ENCODE results near the gene RAD51B.

RAD51B gene

DNA sequence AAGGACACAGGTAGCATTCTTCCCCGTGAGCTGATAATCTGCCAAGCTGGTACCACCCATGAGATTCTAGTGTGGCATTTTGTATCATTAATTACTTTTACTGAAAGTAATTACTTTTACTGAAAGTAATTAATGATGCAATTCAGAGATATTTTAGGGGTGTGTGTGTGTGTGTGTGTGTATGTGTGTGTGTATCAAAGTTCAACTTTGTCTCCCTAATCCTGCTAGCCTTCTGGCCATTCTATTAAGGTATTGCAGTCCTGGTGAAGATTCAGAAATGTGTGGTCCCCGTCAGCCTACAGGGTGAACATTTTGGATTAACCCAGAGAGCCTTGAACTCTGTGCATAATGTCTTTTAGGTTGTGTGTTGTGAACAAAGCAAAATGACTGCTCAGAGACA is 662.4 kb downstream of the RAD51B start:
- no peak for DNase-seq

DNA sequence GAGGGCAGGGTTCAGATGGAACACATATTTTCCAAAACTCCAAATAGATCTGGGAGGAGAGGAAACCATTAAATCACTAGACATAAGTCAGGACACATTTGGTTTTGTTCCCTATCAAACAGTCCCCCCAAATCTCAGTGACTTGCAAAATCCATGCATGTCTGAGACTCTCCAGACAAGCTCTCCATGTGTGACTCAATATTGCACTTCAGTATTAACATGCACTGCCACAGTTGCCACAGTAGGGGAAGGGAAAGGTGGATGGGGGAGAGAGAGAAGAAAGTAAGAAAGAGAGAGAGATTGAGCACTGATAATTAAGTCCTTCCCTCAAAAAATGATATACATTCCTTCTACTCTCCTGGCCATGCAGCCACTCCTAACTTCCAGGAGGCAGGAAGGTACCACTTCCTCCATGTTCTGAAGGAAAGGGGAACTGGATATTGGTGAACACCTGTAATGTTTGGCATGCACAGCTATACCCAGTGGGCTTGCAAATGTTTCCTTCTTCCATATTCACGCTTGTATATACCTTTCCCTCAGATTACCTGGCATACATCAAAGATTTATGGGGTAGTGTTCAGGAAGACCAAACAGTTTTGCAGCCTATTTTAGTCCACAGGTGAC is 663.3 kb downstream of the RAD51B start:
- DNase-seq, result no peak

DNA sequence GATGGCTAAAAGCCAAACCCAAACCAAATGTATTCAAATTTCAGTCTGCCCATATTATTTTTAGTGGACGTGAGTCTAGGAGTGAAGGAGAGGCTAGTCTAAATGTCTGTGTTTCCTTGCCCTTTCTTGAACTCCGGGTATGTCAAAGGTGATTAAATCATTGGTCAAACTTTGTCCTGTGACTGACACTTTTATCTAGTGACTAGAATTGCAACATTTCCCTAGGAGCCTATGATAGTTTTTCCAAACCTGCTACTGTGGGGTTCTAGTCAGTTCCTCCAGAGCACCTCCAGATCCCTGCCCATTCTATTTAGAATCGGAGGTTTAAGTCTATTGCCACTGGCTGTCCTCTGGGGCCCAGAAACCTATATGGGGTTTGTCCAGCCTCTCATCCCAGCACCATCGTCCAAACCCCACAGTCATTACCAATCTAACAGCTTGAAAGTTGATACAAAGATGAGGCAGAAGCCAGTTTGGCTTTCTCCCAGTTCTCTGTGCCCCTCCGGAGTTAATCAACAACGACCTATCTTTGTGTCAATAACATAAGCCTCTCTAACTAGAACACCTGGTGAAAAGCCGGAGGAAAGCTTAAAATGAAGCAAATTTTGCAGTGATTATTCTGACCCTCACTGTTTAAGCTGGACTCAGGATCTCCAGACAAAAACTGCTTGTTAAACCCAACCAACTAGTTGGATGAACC is 666.6 kb downstream of the RAD51B start:
- peak; percentile 56 for DNase-seq

DNA sequence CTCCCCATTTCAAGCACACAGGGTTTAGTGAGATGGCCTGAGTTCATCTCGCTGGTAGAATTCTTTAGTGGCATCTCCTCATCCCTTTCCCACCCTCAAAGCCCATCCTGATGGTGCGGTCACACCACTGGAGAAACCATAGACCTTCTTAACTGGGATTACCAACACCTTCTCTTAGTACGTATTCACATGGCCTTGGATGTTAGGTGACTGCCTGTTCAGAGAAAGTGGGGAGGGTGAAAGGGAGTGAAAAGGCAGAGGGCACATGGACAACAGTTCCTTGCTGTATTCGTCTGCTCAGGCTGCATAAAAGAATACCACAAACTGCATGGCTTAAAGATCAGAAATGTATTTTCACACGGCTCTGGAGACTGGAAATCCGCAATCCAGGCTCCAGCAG is 667.2 kb downstream of the RAD51B start:
- no peak for DNase-seq

DNA sequence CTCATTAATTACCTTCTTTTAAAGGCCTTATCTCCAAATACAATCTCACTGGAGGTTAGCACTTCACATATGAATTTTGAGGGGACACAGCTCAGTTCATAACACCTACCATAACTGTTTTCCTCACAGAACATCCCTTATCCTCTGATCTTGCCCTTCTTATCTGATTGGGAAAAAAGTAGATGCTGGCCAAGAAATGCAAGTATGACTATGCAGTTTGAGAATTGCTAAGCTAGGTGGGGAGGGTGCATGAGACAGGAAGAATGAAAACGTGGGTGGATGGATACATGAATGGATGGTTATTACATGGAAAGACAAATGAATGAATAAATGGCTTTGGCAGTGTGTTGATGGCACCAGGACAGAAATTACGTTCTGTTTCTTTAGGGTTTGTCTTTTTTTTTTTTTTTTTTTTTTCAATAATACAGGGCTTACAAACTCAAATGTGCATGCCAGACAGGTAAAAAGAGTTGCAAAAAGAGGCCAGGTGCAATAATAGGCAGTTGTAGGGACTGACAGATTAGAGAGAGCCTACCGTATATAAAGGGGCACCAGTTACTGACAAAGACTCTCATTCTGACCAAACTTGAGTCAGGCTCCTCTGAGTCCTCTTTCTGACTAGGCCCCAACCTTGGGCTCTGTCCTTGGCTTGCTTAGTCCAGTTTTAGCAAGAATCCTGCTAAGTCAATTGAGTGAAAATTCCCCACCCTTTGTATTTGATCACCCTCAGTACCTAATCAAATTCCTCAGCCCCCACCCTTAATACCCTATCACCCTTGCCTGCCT is 668.4 kb downstream of the RAD51B start:
- DNase-seq, result no peak

DNA sequence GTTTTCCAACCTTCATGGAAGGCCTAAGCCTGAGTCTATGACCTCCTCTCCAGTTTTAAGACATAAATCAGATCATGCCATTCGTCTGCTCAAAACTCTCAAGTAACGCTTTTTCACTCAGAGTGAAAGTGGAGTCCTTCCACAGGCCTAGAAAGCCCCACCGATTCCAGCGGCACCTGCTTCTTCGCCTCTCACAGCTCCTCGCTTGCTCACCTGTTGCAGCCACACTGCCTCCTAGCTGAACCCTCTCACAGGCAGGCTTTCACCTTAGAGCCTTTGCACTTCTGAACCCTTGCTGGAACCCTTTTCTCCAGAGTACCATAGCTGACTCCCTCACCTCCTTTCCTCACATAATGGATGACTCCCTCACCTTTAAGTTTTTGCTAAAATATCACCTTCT is 672.2 kb downstream of the RAD51B start:
- no peak for DNase-seq

DNA sequence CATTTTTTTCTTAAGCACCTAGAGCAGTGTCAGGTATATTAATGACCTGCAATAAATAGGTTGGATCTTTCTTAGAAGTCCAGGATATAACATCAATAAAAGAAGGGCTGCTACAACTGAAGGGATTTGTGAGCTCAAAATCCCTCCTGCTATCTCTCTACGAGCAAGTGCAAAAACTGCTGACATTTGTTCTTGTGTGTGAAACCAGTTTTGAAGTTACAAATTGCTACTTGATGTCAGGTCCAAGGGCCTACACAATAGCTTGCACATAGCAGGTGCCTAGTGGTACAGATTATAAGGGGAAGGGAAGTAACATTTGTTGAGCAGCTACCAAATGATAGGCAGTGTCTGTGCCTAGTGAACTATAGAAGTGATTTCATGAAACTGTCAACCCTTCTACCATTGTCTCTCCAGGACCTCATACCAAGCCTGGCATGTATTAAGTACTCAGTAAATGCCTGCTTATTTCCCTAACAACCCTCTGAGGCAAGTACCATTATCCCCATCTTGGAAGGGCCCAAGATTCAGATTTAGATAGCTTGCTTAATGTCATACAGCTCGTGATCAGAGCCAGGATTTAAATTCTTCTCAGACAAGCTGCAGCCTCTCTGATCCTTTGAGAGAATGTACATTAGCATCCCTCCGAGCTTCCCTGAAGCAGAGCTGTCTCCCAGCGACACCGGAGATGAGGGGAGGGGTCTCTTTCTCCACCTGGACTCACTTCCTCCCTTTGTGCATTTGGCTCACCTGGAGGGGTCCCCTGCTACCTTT is 673.0 kb downstream of the RAD51B start:
- DNase-seq, result no peak

DNA sequence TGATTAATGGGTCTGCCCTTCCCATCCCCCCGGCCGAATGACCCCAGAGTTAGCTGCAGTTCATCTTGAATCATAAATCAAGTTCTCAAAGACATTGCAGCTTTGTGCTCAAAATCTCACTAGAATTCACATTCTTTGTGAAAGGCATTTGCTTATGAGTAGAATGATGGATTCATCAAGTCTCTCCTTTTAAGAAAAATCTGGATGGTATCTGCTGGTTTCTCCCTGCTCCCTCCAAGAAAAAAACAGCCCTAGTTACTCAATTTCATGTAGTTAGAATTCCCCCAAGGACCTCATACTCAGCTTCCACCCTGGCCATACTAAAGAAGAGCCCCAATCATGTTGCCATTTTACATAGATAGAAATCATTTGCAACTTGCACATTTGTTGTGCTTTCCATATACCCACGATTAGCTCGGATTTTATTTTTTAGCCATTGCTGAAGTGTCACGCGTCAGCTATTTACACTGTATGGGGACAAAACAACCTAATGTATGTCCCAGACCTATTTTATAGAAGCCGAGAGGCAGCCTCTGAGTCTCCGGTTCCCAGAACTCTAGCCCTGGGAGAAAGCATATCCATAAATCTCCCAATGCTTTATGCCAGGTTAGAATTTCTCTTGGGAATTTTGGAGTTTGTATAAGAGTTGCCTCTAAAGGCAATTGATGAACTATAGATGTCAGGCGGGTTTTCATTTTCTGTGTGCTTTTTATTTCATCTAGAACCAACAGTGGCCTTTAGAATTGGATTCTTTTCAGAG is 673.8 kb downstream of the RAD51B start:
- DNase-seq, result no peak

DNA sequence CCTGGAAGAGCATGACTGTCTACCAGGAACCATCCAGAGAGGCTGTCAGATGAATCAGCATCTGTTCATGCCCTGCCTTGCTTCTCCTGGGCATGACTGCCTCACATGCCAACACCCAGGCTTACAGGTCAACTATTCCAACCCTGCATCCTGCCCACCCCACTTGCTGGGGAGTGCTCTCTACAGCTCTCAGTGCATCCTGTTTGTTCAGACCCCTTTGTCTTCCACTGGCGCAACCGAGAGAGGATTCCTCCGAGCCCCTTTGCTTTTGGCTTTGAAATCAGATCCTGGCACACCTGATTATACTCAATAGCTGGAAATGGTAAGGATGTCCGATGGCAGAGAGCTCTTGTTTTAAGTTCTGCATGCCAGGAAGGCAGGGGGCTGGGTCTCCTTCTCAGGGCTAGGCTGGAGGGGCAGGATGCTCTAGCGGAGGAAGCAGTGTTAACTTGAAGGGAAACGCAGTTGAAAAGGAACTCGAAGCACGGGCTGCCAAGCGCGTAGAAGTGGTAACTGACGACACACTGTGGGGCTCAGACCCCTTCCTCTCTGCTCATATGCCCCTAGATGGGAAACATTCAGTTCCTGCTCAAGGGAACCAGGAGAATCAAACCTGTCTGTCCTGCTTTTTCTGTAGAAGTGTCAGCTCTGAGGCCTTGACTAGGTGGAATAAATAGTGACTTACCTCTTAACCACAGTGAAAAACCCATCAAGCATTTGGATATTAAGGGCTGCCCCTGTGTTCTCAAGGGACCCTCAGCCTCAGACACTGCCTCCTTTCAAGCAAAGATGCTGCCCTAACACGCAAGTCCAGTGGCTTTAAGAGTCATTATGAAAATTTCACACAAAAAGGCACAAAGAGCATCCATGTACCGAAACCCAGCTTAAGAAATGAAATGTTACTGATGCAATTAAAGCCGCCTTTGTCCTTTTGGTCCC is 675.8 kb downstream of the RAD51B start:
- DNase-seq, result no peak

DNA sequence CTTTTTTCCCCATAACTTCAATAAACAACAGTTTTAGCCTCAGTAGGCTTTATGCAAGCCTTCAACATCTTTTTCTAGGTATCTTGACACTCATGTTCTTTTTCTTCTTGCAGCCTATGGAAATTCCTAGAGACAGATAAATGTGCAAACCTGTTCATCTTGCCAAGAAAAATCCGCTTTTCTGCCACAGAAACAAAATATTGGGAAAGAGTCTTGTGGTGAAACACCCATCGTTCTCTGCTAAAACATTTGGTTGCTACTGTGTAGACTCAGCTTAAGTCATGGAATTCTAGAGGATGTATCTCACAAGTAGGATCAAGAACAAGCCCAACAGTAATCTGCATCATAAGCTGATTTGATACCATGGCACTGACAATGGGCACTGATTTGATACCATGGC is 677.4 kb downstream of the RAD51B start:
- no peak for DNase-seq

DNA sequence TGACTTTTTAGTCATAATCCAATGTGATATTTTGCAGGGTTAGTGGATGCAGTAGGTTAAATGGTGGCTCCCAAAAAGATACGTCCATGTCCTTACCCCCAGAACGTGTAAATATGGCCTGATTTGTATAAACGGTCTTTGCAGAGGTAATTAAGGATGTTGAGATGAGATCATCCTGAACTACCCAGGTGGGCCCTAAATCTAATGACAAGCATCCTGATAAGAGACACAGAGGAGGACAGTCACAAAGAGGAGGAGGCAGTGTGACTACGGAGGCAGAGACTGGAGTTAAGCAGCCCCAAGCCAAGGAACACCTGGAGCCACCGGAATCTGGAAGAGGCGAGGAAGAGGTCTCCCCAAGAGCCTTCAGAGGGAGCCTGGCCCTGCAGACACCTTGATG is 679.9 kb downstream of the RAD51B start:
- DNase-seq, result no peak

DNA sequence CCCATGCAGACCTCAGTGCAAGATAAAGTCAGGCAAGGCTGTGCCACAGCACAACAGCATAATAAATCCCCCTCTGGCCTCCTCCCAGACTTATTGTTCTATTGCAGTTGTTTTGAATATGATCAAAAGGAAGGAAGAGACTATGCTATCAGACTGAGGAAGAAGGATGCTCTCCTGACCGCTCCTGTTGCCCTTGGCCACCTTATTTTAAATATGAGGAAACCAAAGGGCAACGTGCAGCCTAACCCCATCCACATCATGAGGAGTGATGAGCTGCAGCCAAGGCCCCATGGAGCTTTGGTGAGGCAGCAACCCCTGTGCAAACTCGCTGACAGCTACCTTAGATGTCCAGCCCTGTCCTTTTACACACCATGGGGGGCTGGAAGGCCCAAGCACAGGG is 681.6 kb downstream of the RAD51B start:
- no peak for DNase-seq

DNA sequence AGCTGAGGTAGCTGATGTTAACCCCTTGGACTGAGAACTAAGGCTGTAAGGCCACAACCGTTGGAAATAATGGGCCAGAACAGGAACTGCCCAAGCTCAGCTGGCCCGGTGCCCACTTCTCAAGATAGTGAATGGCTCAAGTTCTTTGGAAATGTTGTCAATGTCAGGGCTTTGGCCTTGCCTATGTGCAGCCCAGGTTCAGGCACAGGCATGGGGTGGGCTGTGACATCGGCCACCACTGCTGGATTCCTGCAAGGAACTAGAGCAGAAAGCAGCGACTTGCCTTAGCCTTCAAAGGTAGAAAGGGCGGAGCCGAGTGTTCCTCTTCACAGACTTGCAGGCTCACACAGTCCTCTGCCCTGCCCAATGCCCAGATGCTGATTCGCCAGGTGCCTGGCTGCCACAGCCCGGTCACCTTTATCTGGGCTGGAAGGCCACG is 682.1 kb downstream of the RAD51B start:
- no peak for DNase-seq

DNA sequence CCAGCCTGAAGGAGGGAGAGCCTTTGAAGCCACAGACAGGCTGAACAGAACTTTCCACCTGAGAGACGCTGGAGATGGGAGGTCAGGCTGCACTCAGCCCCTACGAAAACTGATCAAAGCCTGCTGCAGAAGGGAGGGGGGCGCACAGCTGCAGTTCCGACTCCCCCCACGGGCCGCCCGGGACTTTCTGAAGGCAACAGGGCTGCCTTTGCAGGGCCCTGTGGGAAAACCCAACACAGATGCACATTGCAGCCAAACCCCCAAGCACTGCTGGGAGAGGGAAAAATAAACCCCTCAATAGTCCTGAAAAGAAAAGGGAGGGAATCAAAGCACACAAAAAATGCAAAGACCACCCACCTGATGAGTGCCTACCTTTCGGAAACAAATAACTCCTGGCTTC is 682.7 kb downstream of the RAD51B start:
- no peak for DNase-seq

DNA sequence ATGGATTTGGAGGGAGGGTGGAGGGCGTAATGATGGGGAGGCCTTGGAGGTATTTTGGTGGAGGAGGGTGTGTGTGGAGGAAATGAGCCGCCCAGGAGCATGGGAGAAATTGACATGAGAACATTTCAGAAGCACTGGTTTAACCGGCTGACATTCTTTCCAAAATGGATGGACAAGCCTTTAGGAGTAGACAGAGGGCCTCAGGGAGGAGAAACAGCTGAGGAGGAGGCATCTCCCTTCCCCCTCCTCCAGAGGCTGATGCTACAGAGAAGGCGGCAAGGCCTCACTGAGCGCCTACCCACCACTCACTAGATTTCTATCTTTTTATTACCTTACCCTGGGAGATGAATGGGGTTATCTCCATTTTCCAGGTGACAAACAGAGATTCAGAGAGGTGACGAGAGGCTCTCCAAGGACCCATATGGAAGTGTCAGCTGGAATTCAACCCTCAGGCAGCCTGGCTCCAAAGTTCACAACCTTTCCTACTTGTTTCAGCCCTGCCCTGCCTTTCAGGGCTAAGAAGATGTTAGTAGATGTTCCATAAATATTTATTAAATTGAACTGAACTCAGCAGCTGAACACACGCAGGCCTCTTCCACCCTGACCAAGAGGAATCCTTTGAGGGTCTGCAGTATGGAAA is 683.7 kb downstream of the RAD51B start:
- DNase-seq, result no peak

DNA sequence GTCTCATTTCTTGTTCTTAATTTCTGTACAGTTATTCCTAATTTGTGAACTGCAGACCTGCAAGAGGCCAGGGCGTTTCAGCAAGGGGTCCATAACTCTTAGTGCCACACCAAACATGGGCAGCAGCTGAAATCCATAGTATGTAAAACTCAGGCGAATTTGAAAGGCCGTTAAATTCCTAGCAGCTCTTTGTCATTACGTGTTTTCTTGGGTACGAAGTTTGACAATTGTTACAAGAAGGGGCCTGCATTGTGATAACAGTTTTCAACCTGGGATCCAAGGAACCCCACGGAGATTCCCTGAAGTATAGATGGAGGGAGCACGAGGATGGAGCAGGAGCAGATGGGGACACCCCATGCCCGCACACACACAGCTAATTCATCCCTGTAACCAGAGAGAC is 685.3 kb downstream of the RAD51B start:
- DNase-seq, result no peak

DNA sequence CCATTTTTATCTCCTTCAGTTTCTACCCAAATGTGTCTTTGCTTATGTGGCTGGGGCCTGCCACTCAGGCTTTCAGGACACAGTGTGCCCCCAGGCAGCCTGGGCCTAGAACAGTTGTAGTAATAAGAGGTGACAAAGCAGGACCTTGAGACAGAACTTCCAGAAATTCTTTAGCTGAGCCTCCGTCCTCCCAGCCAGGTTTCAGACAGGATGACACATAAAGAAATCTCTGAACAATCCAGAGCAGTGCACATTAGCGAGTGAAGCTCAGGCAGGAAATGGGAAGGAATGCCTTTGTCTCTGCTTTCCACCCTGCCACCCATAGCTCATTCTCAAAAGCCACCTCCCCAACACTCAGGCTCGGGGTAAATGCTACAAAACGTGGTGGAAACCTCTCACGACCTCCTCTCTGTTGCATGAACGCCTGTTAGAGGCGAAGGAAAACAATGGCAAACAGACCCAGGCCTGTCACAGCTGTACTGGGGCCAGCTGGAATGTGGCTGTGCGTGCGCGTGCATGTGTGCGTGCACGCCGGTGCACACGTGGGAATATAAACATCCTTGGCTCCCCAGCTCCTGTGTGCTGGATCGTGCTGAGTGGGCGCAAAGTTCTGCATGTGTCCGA is 686.6 kb downstream of the RAD51B start:
- DNase-seq, result no peak

DNA sequence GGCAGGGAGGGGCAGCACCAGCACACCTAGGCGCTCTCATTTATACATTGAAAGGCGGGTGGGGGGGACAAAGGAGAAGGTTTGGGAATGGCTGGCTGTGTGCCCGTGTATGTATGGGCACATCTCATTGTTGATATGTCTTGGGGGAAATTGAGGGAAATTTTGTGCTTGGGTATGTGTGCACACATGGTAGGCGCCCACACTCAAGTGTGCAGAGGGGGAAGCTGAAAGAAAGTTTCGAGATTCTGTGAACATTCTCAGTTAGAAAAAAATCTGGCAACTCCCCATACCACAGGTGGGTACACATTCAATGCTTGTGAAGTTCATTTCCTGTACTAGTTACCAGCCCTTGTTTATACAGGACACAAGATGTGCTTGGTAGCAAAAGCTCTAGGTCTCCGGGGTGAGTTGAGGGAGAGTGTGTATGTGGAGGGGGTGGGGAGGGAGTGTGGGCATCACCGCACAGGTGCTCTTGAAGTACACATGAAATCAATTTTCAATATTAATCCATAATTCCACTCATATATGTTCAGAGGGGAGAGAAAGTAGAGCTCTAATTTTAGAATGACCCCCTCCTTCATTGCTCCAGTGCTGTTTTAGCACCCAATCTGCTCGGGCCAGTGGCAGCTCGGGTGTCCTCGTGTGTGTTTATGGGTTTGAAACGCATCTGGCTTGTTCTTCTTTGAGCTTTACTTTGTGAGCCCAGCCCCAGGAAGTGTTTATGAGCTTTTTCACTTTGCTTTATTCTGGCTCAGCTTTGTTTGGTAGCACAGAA is 687.3 kb downstream of the RAD51B start:
- DNase-seq, result no peak

DNA sequence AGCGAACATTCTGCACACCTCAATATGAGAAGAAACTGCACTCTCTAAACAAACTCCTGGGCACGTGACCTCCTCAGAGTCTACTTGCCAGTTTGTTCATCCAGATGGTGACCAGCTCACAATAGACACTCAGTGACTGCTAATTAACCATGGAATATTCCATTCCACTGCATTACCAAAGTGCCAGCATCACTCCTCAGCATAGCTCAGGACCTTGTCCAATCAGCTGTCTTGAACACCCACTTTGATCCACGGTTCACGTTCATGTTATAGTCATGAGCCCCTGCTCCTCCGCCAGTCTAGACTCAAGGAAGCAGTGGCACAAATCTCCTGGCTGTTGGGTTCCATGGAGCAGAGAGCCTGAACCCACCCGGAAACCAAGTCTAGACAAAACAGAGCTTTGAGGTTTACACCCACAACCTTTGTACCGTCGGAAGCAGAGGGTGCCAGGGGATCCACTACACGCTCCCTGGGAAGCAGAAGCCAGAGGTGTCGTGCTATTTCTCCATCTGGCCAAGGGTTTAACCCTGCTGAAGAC is 688.0 kb downstream of the RAD51B start:
- DNase-seq, result peak; percentile 13
